H1 (cell line): Measurements from ENCODE around the gene TMEM139. TPM values are rescaled to one million over a fixed set of nuclear protein-coding genes. Genes with fewer than 3 reads are reported as not detected.

Source experiments
- CTCF ChIA-PET: fragments of 300-600 bp; sonication (Branson Sonifier 250); formaldehyde crosslinking; loops from one replicate; lab custom pipeline; 2021; ENCODE audit not compliant: partially characterized antibody; lab: Charles Lee
- POLR2A ChIA-PET: fragments of 300-600 bp; sonication (Branson Sonifier 250); formaldehyde crosslinking; loops from one replicate; lab custom pipeline; 2021; ENCODE audit warnings: inconsistent platforms; ENCODE audit not compliant: partially characterized antibody; lab: Charles Lee
- DNase-seq, 2 experiments: peaks; one replicate each; pipeline versions ENCODE4 v3.0.0 to v3.0.0-alpha.2; 2010 to 2022; ENCODE audit warnings: low spot score in 2 of 2, low read depth in 1 of 2, mixed read lengths in 1 of 2
- FAIRE-seq: peaks from 2 replicates; lab custom pipeline; 2011; peaks lifted over from hg19 to GRCh38; lab: Jason Lieb, UNC
- H2AFZ ChIP-seq: 2 replicates; pipeline ENCODE4 v1.8.1; 2012; ENCODE audit warnings: low read length, inconsistent platforms
- H2AK5ac ChIP-seq: 2 replicates; pipeline ENCODE4 v1.6.1; 2013; ENCODE audit warnings: low read depth, low read length
- H2BK120ac ChIP-seq: replicated peaks from 2 replicates; pipeline ENCODE3; 2013; ENCODE audit warnings: low read depth, low read length, inconsistent platforms
- H2BK12ac ChIP-seq: 2 replicates; pipeline ENCODE4 v1.6.1; 2013; ENCODE audit warnings: low read depth, low read length
- H2BK15ac ChIP-seq: 2 replicates; pipeline ENCODE4 v1.6.1; 2013; ENCODE audit warnings: low read length
- H2BK20ac ChIP-seq: 2 replicates; pipeline ENCODE4 v1.6.1; 2013; ENCODE audit warnings: low read length
- H2BK5ac ChIP-seq: 2 replicates; pipeline ENCODE4 v1.6.1; 2013; ENCODE audit warnings: low read depth, low read length
- H3K14ac ChIP-seq: 2 replicates; pipeline ENCODE4 v1.6.1; 2013; ENCODE audit warnings: inconsistent platforms; ENCODE audit not compliant: insufficient read length
- H3K18ac ChIP-seq: 2 replicates; pipeline ENCODE4 v1.6.1; 2013; ENCODE audit warnings: low read length; ENCODE audit errors: extremely low read depth
- H3K23ac ChIP-seq: 2 replicates; pipeline ENCODE4 v1.6.1; 2013; ENCODE audit warnings: inconsistent platforms; ENCODE audit not compliant: insufficient read length
- H3K23me2 ChIP-seq: 2 replicates; pipeline ENCODE4 v1.6.1; 2013; ENCODE audit warnings: low read depth, low read length
- H3K27ac ChIP-seq: 2 replicates; pipeline ENCODE4 v1.6.1; 2011; ENCODE audit warnings: low read depth, low read length, inconsistent platforms
- H3K27me3 ChIP-seq, 4 experiments: replicated peaks in 1 of 4; 1 replicate in 1 of 4; 2 replicates in 3 of 4; pipeline versions ENCODE4 v1.6.1 to v1.8.1; 2011 to 2013; ENCODE audit warnings: low read length in 3 of 4, mild to moderate bottlenecking in 3 of 4, inconsistent platforms in 2 of 4, mixed read lengths in 2 of 4, moderate library complexity in 1 of 4; ENCODE audit not compliant: control insufficient read depth in 3 of 4, insufficient read depth in 3 of 4; ENCODE audit errors: extremely low read depth in 1 of 4
- H3K36me3 ChIP-seq, 4 experiments: 2 replicates each; pipeline versions ENCODE4 v1.6.1 to v1.8.1; 2011 to 2013; ENCODE audit warnings: mild to moderate bottlenecking in 4 of 4, low read length in 3 of 4, moderate library complexity in 2 of 4, control low read depth in 1 of 4, inconsistent platforms in 1 of 4; ENCODE audit not compliant: insufficient read depth in 4 of 4, control insufficient read depth in 2 of 4
- H3K4ac ChIP-seq: replicated peaks from 2 replicates; pipeline ENCODE3; 2013; ENCODE audit warnings: low read length, low read depth, mixed read lengths, inconsistent platforms; ENCODE audit not compliant: insufficient read length
- H3K4me1 ChIP-seq, 4 experiments: replicated peaks in 1 of 4; 1 replicate in 1 of 4; 2 replicates in 3 of 4; pipeline versions ENCODE4 v1.6.1 to v1.8.1; 2011 to 2013; ENCODE audit warnings: low read length in 3 of 4, inconsistent platforms in 2 of 4, mixed read lengths in 1 of 4; ENCODE audit not compliant: insufficient read depth in 4 of 4, control insufficient read depth in 3 of 4
- H3K4me2 ChIP-seq, 2 experiments: 2 replicates each; pipeline versions ENCODE4 v1.6.1 to v1.8.1; 2011 to 2013; ENCODE audit warnings: low read depth in 2 of 2, low read length in 2 of 2, control low read depth in 1 of 2, inconsistent platforms in 1 of 2, mild to moderate bottlenecking in 1 of 2; ENCODE audit not compliant: insufficient read depth in 1 of 2
- H3K4me3 ChIP-seq, 4 experiments: fragments of 200-600, 300-600 bp in 1 of 4; sonication (generic), shearing (Covaris generic), sonication (Bioruptor Twin) in 1 of 4; 2 replicates each; pipeline versions ENCODE4 v1.5.1 to v1.8.1; 2011 to 2016; ENCODE audit warnings: low read length in 4 of 4, low read depth in 3 of 4, control low read depth in 2 of 4, inconsistent platforms in 2 of 4, mild to moderate bottlenecking in 2 of 4, mixed read lengths in 1 of 4, moderate library complexity in 1 of 4; ENCODE audit not compliant: insufficient read depth in 2 of 4; ENCODE audit errors: extremely low read depth in 1 of 4
- H3K56ac ChIP-seq: replicated peaks from 2 replicates; pipeline ENCODE3; 2013; ENCODE audit warnings: low read depth, mild to moderate bottlenecking, mixed read lengths, low read length, inconsistent platforms; ENCODE audit not compliant: insufficient read length
- H3K79me1 ChIP-seq: 2 replicates; pipeline ENCODE4 v1.6.1; 2013; ENCODE audit warnings: low read depth, low read length, control low read depth
- H3K79me2 ChIP-seq, 2 experiments: 2 replicates each; pipeline versions ENCODE4 v1.6.1 to v1.8.1; 2012 to 2013; ENCODE audit warnings: low read length in 2 of 2, mild to moderate bottlenecking in 2 of 2, inconsistent platforms in 1 of 2; ENCODE audit not compliant: insufficient read depth in 2 of 2, control insufficient read depth in 1 of 2
- H3K9ac ChIP-seq, 4 experiments: replicated peaks in 1 of 4; 1 replicate in 1 of 4; 2 replicates in 3 of 4; pipeline versions ENCODE4 v1.6.1 to v1.8.1; 2011 to 2013; ENCODE audit warnings: low read depth in 3 of 4, low read length in 3 of 4, control low read depth in 2 of 4, mild to moderate bottlenecking in 2 of 4, moderate library complexity in 2 of 4, inconsistent platforms in 1 of 4; ENCODE audit errors: extremely low read depth in 1 of 4
- H3K9me3 ChIP-seq, 2 experiments: 2 replicates each; pipeline versions ENCODE4 v1.6.1 to v1.8.1; 2012 to 2013; ENCODE audit warnings: mild to moderate bottlenecking in 2 of 2, moderate library complexity in 2 of 2, control low read depth in 1 of 2, inconsistent platforms in 1 of 2, low read depth in 1 of 2, low read length in 1 of 2, mixed read lengths in 1 of 2; ENCODE audit not compliant: insufficient read depth in 2 of 2
- H4K20me1 ChIP-seq, 2 experiments: replicated peaks in 1 of 2; 2 replicates each; pipeline versions ENCODE3 to v1.8.1; 2011 to 2013; ENCODE audit warnings: inconsistent platforms in 2 of 2, low read length in 2 of 2, mild to moderate bottlenecking in 1 of 2; ENCODE audit not compliant: insufficient read depth in 2 of 2, control insufficient read depth in 1 of 2
- H4K5ac ChIP-seq: 2 replicates; pipeline ENCODE4 v1.6.1; 2013; ENCODE audit warnings: low read length, low read depth, mixed read lengths, inconsistent platforms; ENCODE audit not compliant: insufficient read length
- H4K8ac ChIP-seq: 2 replicates; pipeline ENCODE4 v1.8.0; 2013; ENCODE audit warnings: mild to moderate bottlenecking, moderate library complexity, low read length, inconsistent platforms; ENCODE audit not compliant: insufficient read depth; ENCODE audit errors: extremely low read depth
- H4K91ac ChIP-seq: replicated peaks from 2 replicates; pipeline ENCODE3; 2013; ENCODE audit warnings: low read length, mixed read lengths, inconsistent platforms; ENCODE audit not compliant: insufficient read length
- ATF2 ChIP-seq: IDR thresholded peaks from 2 replicates; pipeline ENCODE4 v1.6.1; 2012; ENCODE audit warnings: low read length, inconsistent platforms
- NANOG ChIP-seq: IDR thresholded peaks from 2 replicates; pipeline ENCODE4 v1.6.1; 2011; ENCODE audit warnings: low read length, low read depth, mild to moderate bottlenecking, inconsistent platforms; ENCODE audit not compliant: insufficient read depth, poor library complexity, severe bottlenecking
- RNF2 ChIP-seq: fragments of 200-900, 300-1000 bp; sonication (generic); IDR thresholded peaks from 2 replicates; pipeline ENCODE4 v1.7.1; 2016; ENCODE audit warnings: borderline replicate concordance, low read depth, mild to moderate bottlenecking, antibody characterized with exemption, low read length; ENCODE audit not compliant: poor library complexity, severe bottlenecking; ENCODE audit errors: missing control alignments
- WGBS, 2 experiments: shearing (Covaris generic) in 1 of 2; methylation state at CpG; one replicate each; pipeline versions ENCODE4 v1.1.6 to v1.1.7; 2013 to 2015; ENCODE audit warnings: low lambda C conversion rate in 2 of 2, mixed read lengths in 2 of 2, inconsistent platforms in 1 of 2, low coverage in 1 of 2, missing lambda C conversion rate in 1 of 2; ENCODE audit not compliant: insufficient replicate concordance in 2 of 2, insufficient coverage in 1 of 2, insufficient read length in 1 of 2; ENCODE audit errors: extremely low coverage in 1 of 2, missing lambda C conversion rate in 1 of 2; 5-methylcytosine and 5-hydroxymethylcytosine counted together
- polyA plus RNA-seq, 7 experiments: library from polyadenylated mRNA; depleted of rRNA in 3 of 7; stranded (reverse) in 5 of 7; unstranded in 2 of 7; fragments of >200 nt in 5 of 7; fragments of 200-250 nt in 2 of 7; gene quantifications; 1 replicate in 5 of 7; 2 replicates in 1 of 7; 4 replicates in 1 of 7; pipeline versions ENCODE4 v1.2.1 to v1.2.3, GENCODE V29; 2011 to 2013; ENCODE audit warnings: missing spikeins in 2 of 7, mixed read lengths in 2 of 7
- total RNA-seq: library from RNA; stranded (reverse); fragmentation: NEBNext Ultra II Directional; extraction: Animal tissue kit (Norgen Biotek cat#: 25700); gene quantifications from 2 replicates; pipeline ENCODE4 v1.2.1, GENCODE V29; 2021
- TF ChIP-seq, protein P1 (sequence below), 3 experiments: IDR thresholded peaks; 1 replicate in 2 of 3; 2 replicates in 1 of 3; pipeline versions ENCODE4 v1.5.1 to v1.6.1; 2011; ENCODE audit warnings: low read length in 3 of 3, mild to moderate bottlenecking in 3 of 3, inconsistent platforms in 2 of 3, low read depth in 1 of 3, moderate library complexity in 1 of 3; ENCODE audit not compliant: insufficient read depth in 1 of 3; ENCODE audit errors: control extremely low read depth in 1 of 3

Gene TMEM139
- total and polyA plus RNA-seq, 2 of the 8 experiments (the other 6 are each of a cell fraction or from before 2014, with no cell fraction given): 3.2 to 6.7 TPM

DNA sequence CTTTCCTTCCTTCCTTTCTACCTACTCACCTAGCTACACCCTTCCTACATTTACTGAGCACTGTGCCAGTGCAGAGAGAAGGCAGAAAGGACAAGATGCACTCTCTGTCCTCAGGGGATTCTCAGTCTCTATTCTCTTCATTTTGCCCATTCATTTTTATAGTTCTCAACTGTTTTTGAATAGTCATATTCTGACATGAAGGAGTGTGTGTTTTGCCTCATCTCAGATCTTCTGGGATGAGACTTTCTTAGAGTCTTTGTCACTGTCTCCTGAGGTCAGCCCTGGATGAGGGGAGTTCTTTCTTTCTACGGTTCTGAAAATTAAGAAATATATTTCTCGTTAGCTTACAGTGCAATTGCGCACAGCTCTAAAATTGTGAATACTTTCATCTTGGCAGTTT, 52.5 kb downstream of the TMEM139 start:
- no peak overlapping the region for H4K5ac ChIP-seq
- no peaks in the 10 kb centered on the region for H3K79me1 ChIP-seq
- no peak overlapping the region for H4K91ac ChIP-seq
- no peak overlapping the region for H2AFZ ChIP-seq
- H2BK120ac ChIP-seq: no peak overlapping the region
- H3K4me3 ChIP-seq: no peak overlapping the region
- no peak overlapping the region for H2BK5ac ChIP-seq
- WGBS, 2 experiments: 89% methylated on average over 3 of the region's 3 CpGs; no CpG with 5 or more reads in 1 of the 2 experiments
- H3K27me3 ChIP-seq: no peaks in the 10 kb centered on the region
- no peak overlapping the region for H2AK5ac ChIP-seq
- no peak overlapping the region for H3K4me2 ChIP-seq
- FAIRE-seq (no peak), DNase-seq (no peak)
- CTCF ChIA-PET: interaction anchor here (0.7 to 4.0 kb wide), 13 partner anchors 8 to 97 kb away, joined by 3 to 26 read pairs (median 4); partner anchors contain the start of gene CLCN1
- no peak overlapping the region for H2BK20ac ChIP-seq
- H3K4me1 ChIP-seq: no peaks in the 10 kb centered on the region
- H3K23me2 ChIP-seq: no peaks in the 10 kb centered on the region
- no peak overlapping the region for H3K27ac ChIP-seq
- no peak overlapping the region for H4K8ac ChIP-seq
- H3K36me3 ChIP-seq: no peaks in the 10 kb centered on the region
- H2BK15ac ChIP-seq: no peak overlapping the region
- H3K23ac ChIP-seq: no peak overlapping the region
- H3K9ac ChIP-seq: no peak overlapping the region
- POLR2A ChIA-PET: interaction anchor here (1.0 to 1.9 kb wide), 4 partner anchors 8 to 69 kb away, joined by 3 to 5 read pairs (median 4); no protein-coding TSS in a partner anchor
- no peak overlapping the region for H3K4ac ChIP-seq
- H2BK12ac ChIP-seq: no peak overlapping the region
- no peaks in the 10 kb centered on the region for H4K20me1 ChIP-seq
- no peaks in the 10 kb centered on the region for H3K9me3 ChIP-seq
- no peak overlapping the region for H3K56ac ChIP-seq
- H3K79me2 ChIP-seq: no peaks in the 10 kb centered on the region
- H3K18ac ChIP-seq: no peak overlapping the region
- no peak overlapping the region for H3K14ac ChIP-seq
- TF ChIP-seq NANOG: no peak
- TF ChIP-seq ATF2: no peak
- TF ChIP-seq RNF2: no peak
- TF ChIP-seq, protein P1, sequence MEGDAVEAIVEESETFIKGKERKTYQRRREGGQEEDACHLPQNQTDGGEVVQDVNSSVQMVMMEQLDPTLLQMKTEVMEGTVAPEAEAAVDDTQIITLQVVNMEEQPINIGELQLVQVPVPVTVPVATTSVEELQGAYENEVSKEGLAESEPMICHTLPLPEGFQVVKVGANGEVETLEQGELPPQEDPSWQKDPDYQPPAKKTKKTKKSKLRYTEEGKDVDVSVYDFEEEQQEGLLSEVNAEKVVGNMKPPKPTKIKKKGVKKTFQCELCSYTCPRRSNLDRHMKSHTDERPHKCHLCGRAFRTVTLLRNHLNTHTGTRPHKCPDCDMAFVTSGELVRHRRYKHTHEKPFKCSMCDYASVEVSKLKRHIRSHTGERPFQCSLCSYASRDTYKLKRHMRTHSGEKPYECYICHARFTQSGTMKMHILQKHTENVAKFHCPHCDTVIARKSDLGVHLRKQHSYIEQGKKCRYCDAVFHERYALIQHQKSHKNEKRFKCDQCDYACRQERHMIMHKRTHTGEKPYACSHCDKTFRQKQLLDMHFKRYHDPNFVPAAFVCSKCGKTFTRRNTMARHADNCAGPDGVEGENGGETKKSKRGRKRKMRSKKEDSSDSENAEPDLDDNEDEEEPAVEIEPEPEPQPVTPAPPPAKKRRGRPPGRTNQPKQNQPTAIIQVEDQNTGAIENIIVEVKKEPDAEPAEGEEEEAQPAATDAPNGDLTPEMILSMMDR (IDR thresholded peaks at IDR 0.05; ENCODE audit: control extremely low read depth in 1 of 3, insufficient read depth in 1 of 3, low read depth in 1 of 3, low read length in 3 of 3): no peak
